ENCODE data around the gene UBB.

UBB gene

DNA sequence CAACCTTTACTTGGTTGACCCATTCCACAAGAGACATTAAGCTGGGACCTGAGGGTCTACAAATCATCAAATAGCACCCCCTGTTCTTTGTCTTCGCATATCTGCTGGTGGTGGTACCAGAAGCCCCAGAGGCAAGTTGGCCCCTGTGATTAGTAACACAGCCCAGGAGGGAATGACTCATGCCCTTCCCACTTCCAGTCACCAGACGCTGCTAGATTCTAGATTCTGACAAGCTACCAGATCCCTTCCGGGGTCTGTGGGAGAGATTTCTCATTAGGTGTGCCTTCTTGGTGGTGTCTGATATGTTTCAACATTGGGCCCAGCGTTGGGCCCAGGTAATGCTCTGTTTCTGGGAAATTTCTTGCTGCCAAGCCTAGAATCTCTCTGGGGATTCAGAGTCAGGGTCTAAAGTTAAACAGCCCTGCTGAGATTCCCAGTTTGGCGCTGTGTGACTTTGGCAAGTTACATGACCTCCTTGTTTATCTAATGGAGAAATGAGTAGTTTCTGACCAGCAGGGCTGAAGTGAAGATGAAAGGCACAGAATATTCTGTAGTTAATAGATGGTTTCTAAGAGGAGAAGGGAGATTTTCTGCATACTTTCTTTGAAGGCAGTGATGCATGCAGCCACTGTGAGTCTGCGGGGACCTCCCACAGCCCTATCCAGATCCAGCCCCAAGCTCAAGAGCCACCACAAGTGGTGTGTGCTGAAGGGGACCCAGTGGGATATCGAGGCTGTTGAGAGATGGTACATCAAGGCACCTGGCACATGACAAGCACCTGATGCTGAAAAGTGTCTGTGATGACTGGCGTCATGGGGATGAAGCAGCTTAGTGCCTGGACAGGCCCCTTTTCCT, 38.4 kb downstream of the UBB start:
- DNase-seq: no peak

DNA sequence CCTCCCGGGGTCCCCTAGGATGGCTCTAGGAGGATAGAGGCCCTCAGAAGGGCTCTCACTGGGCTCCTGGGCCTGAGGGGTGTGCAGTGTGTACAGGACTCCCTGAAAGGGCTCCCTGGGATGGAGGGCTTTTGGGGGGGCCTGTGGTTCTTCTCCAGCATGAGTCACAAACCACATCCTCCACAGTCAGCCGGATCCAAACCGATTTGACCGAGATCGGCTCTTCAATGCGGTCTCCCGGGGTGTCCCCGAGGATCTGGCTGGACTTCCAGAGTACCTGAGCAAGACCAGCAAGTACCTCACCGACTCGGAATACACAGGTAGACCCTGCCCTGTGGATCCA, 39.0 kb downstream of the UBB start:
- DNase-seq: no peak

DNA sequence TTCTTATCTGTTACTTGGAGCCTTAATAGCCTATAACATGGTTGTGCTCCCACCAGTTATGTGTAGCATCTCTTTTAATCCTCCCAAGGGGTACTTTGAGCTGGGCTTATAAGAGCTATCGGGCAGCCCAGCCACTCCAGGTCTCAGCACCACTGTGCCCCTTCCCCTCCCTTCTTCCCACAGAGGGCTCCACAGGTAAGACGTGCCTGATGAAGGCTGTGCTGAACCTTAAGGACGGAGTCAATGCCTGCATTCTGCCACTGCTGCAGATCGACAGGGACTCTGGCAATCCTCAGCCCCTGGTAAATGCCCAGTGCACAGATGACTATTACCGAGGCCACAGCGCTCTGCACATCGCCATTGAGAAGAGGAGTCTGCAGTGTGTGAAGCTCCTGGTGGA, 41.5 kb downstream of the UBB start:
- no peak for DNase-seq

DNA sequence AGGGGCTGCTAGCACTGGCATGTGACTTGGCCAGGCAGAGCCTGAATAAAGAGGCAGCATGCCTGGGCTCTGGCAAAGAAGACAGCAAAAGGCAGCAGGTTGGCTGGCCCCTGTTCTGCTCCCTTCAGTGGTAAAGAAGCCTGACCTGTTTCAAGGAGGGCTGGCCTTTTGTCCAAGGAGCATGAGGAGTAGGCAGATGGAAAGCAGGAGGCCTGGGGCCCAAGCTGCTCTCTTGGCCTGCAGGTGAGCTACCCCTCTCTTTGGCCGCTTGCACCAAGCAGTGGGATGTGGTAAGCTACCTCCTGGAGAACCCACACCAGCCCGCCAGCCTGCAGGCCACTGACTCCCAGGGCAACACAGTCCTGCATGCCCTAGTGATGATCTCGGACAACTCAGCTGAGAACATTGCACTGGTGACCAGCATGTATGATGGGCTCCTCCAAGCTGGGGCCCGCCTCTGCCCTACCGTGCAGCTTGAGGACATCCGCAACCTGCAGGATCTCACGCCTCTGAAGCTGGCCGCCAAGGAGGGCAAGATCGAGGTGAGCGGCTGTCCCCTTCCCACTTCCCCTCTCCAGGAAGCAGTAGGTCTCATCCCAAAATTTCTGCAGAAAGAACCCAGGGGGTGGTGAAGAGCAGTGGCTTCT, 42.5 kb downstream of the UBB start:
- DNase-seq: no peak

DNA sequence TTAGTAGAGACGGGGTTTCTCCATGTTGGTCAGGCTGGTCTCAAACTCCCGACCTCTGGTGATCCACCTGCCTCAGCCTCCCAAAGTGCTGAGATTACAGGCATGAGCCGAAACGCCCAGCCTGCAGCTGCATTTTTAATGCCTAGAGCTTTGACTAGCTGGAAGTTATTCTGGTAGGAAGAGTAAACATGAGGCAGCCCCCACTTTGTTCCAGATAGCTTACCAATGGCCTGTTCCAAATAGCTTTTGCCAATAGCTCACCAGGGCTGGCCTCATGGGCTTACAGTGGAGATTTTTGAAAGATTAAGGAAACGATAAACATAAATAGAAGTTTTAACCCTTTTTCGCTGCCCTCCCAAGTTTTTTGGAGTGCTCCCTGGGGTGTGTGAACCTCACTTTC, 44.3 kb downstream of the UBB start:
- DNase-seq: no peak

DNA sequence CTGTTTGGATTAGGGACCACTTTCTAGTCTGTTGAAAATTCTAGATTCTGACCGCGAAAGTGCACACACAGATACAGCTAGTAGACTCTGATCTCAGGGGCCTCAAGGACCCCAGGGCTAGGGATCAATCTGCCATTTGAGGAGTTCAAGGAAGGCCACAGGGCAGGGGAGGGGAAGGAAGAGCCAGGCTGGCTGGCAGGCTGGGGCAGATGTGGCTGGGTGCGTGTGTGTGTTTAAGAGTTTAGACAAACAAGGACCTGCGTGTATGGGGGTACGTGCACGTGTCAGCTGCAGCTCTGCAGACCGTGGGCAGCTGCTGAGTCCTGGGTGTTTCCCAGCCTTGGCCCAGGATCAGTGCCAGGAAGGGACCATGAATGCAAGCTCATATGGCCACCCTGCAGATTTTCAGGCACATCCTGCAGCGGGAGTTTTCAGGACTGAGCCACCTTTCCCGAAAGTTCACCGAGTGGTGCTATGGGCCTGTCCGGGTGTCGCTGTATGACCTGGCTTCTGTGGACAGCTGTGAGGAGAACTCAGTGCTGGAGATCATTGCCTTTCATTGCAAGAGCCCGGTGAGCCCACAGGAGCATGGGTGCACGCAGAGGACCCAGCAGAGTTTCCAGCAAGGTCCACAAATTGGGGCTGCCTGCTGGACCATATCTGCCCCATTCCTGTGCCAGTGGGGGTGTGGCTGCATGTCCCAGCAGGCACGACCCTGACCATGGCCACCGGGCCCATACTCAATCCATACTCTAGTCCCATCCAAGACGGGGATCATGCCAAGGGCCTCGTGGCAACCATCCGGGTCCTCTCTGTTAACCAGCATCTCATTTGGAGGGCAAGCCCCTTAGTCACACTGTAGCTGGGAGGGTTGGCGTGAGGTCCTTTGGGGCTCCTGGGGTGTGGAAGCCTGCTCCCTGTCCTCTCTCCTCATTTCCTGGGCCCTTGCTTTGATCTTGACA, 45.1 kb downstream of the UBB start:
- DNase-seq: no peak

DNA sequence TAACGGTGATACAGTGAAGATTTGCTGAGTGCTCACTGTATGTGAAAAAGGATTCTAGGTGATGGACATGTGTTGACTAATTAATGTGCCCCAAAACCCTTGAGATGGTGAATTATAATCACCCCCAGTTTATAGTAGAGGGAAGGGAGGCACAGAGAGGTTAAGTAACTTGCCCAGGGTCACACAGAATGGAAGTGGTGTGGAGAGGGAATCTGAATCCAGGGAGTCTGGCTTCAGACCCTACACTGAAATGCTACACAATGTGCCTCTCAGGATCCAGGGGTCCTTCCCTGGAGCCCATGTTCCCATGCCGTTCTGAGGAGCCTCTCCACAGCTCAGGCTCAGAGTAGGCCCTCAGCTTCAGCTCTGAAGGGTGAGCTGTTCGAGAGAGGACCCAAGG, 46.1 kb downstream of the UBB start:
- no peak for DNase-seq

DNA sequence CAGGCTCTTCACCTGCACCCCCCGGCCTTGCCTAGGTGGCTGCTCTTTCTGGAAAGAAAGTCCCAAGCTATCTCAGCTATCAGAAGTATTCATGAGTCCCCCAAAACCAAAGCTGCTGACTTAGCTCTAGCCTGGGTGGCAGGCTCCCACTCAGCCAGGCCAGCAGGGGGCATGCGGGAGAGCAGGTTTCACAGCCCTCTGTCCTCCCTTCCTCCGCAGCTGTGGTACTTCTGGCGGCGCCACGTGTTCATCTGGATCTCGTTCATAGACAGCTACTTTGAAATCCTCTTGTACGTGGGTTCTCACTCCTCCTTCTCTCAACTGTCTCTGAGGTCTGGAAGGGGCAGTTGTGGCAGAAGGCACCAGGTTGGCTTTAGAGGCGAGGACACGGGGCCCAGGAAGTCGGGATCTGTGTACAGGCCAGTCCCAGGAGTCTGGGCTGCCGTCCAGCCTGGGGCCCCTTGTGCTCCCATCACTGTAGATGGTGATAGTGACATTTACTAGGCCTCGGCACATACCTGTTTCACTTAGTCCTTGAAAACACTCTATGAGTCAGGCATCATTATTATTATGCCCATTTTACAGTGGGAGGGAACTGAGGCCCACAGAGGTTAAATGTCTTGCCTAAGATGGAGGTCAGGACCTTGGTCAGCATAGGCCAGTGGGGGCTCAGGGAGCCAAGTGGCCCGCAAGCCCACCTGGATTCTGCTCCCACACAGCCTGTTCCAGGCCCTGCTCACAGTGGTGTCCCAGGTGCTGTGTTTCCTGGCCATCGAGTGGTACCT, 47.4 kb downstream of the UBB start:
- no peak for DNase-seq

DNA sequence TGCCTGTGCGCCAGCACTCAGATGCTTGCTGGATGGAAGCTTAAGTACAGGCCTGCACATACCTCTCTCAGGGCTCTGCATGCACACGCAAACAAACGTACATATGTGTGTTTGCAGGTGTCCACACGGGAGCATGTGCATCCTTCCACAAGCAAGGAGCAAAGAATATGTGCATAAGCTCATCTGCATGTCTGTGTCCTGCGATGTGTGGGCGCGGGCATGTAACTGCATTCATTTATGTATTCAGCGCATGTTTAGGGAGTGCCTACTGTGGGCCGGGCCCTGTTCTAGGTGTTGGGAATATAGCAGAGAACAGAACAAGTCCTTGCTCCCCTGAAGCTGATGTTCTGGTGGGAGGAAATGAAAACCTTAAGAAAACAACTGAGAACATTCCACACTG, 48.2 kb downstream of the UBB start:
- no peak for DNase-seq

DNA sequence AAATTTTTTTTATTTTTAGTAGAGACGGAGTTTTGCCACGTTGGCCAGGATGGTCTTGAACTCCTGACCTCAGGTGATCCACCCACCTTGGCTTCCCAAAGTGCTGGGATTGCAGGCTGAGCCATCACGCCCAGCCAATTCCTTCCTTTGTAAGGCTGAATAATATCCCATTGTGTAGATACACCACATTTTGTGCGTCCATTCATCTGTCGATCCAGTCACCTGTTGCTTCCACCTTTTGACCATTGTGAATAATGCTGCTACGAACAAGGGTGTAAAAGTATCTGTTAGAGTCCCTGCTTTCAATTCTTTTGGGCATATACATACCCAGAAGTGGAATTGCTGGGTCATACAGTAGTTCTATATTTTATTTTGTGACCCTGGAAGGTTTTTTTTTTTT, 49.8 kb downstream of the UBB start:
- no peak for DNase-seq

DNA sequence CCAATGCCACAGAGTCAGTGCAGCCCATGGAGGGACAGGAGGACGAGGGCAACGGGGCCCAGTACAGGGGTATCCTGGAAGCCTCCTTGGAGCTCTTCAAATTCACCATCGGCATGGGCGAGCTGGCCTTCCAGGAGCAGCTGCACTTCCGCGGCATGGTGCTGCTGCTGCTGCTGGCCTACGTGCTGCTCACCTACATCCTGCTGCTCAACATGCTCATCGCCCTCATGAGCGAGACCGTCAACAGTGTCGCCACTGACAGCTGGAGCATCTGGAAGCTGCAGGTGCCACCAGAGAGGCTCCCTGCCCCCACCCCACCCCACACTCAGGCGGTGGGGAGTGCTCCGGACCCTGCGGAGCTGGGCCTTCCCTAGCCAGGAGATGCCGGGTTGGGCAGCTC, 51.1 kb downstream of the UBB start:
- DNase-seq: no peak

Measured in NCI-H2029 (cell line).